GM12878 (cell line): Measurements from ENCODE around the gene CCDC6. TPM values are rescaled to one million over a fixed set of nuclear protein-coding genes. Genes with fewer than 3 reads are reported as not detected.

ENCODE experiments used
- ATAC-seq: fragments of 200-7000 bp; cut with Tn5 transposase; 3 replicates; pipeline ENCODE4 v1.9.1; 2020; ENCODE audit warnings: mild to moderate bottlenecking, moderate library complexity
- BruUV-seq: library from RNA; stranded (reverse); fragments of 400-500 nt; replicated peaks from 2 replicates; lab custom pipeline; 2021; lab: Mats Ljungman, UMichigan
- CTCF ChIA-PET: fragments of 300-600 bp; sonication (Branson Sonifier 250); formaldehyde crosslinking; extraction: SDS; loops from one replicate; lab custom pipeline; 2021; ENCODE audit warnings: inconsistent platforms; lab: Yijun Ruan, JAX
- POLR2A ChIA-PET: fragments of 350-600 bp; formaldehyde crosslinking; extraction: SDS; loops from one replicate; lab custom pipeline; 2021; ENCODE audit warnings: inconsistent platforms; lab: Charles Lee
- RAD21 ChIA-PET: fragments of 300-600 bp; sonication (Branson Sonifier 250); formaldehyde crosslinking; loops from one replicate; lab custom pipeline; 2023; ENCODE audit warnings: antibody characterized with exemption; ENCODE audit not compliant: unreplicated experiment; lab: Charles Lee
- SMC1A ChIA-PET: fragments of 300-600 bp; sonication (Branson Sonifier 250); formaldehyde crosslinking; loops from one replicate; lab custom pipeline; 2023; ENCODE audit not compliant: unreplicated experiment, uncharacterized antibody; lab: Charles Lee
- DNase-seq: peaks from one replicate; pipeline ENCODE4 v3.0.0-alpha.2; 2011; ENCODE audit warnings: low read depth, low spot score
- FAIRE-seq: peaks from 3 replicates; lab custom pipeline; 2011; peaks lifted over from hg19 to GRCh38; lab: Jason Lieb, UNC
- H2AFZ ChIP-seq: 2 replicates; pipeline ENCODE4 v1.6.0; 2011; ENCODE audit warnings: low read depth, low read length, control low read depth; ENCODE audit not compliant: control insufficient read depth
- H3K27ac ChIP-seq: 2 replicates; pipeline ENCODE4 v1.5.1; 2011; ENCODE audit warnings: control low read depth; ENCODE audit not compliant: control insufficient read depth, insufficient read depth
- H3K27me3 ChIP-seq, 2 experiments: replicated peaks in 1 of 2; 2 replicates each; pipeline versions ENCODE4 v1.6.0 to v1.6.1; 2011; ENCODE audit warnings: low read length in 1 of 2; ENCODE audit not compliant: control insufficient read depth in 2 of 2, insufficient read depth in 2 of 2
- H3K36me3 ChIP-seq, 2 experiments: 2 replicates each; pipeline ENCODE4 v1.5.1; 2011; ENCODE audit warnings: low read length in 1 of 2; ENCODE audit not compliant: control insufficient read depth in 2 of 2, insufficient read depth in 2 of 2
- H3K4me1 ChIP-seq: 2 replicates; pipeline ENCODE4 v1.6.1; 2011; ENCODE audit warnings: mild to moderate bottlenecking, low read length, moderate library complexity, mixed read lengths; ENCODE audit not compliant: control insufficient read depth, insufficient read depth
- H3K4me2 ChIP-seq: 2 replicates; pipeline ENCODE4 v1.6.0; 2011; ENCODE audit warnings: control low read depth; ENCODE audit not compliant: control insufficient read depth, insufficient read depth
- H3K4me3 ChIP-seq: fragments of 200-600 bp; sonication (generic); 2 replicates; pipeline ENCODE4 v1.5.1; 2016
- H3K79me2 ChIP-seq: 2 replicates; pipeline ENCODE4 v1.6.0; 2011; ENCODE audit warnings: low read length; ENCODE audit not compliant: control insufficient read depth, insufficient read depth
- H3K9ac ChIP-seq: 2 replicates; pipeline ENCODE4 v1.8.0; 2011; ENCODE audit warnings: low read length, control low read depth, mixed read lengths; ENCODE audit not compliant: control insufficient read depth, insufficient read depth
- H3K9me3 ChIP-seq: replicated peaks from 3 replicates; pipeline ENCODE4 v1.5.1; 2011; ENCODE audit warnings: mild to moderate bottlenecking, low read length; ENCODE audit not compliant: control insufficient read depth, insufficient read depth
- H4K20me1 ChIP-seq: 2 replicates; pipeline ENCODE4 v1.6.0; 2011; ENCODE audit not compliant: control insufficient read depth, insufficient read depth
- BCL11A ChIP-seq: IDR thresholded peaks from 2 replicates; pipeline ENCODE4 v1.6.1; 2011; ENCODE audit warnings: low read depth, low read length
- FOS ChIP-seq: IDR thresholded peaks from 3 replicates; pipeline ENCODE4 v1.6.1; 2011; ENCODE audit warnings: borderline replicate concordance; ENCODE audit not compliant: insufficient read length; ENCODE audit errors: extremely low read depth
- IKZF2 ChIP-seq, 2 experiments: fragments of 450-650 bp; IDR thresholded peaks; 2 replicates each; pipeline ENCODE4 v1.6.1; 2017; ENCODE audit warnings: mild to moderate bottlenecking in 2 of 2, moderate library complexity in 2 of 2
- JUNB ChIP-seq: IDR thresholded peaks from 2 replicates; pipeline ENCODE4 v1.6.1; 2016; ENCODE audit warnings: antibody characterized with exemption, mild to moderate bottlenecking
- KAT2A ChIP-seq: conservative IDR thresholded peaks from 2 replicates; pipeline ENCODE4 v1.6.1; 2011; ENCODE audit warnings: low read depth, low read length; ENCODE audit not compliant: control insufficient read depth
- MTA2 ChIP-seq: fragments of 450-650 bp; IDR thresholded peaks from 2 replicates; pipeline ENCODE4 v1.6.1; 2016; ENCODE audit warnings: low read depth, mild to moderate bottlenecking, moderate library complexity
- NFXL1 ChIP-seq: fragments of 450-650 bp; IDR thresholded peaks from 2 replicates; pipeline ENCODE4 v1.6.1; 2017; ENCODE audit warnings: antibody characterized with exemption, mild to moderate bottlenecking, borderline replicate concordance
- PAX5 ChIP-seq: IDR thresholded peaks from 2 replicates; pipeline ENCODE4 v1.6.1; 2011; ENCODE audit warnings: low read depth, low read length, borderline replicate concordance
- RB1 ChIP-seq: fragments of 450-650 bp; formaldehyde crosslinking; IDR thresholded peaks from 2 replicates; pipeline ENCODE4 v1.6.1; 2017; ENCODE audit warnings: mild to moderate bottlenecking, borderline replicate concordance
- RFX5 ChIP-seq: IDR thresholded peaks from 2 replicates; pipeline ENCODE4 v1.6.1; 2011; ENCODE audit warnings: low read depth, low read length, improper control_type of control experiment
- RUNX3 ChIP-seq: IDR thresholded peaks from 2 replicates; pipeline ENCODE4 v1.6.1; 2012; ENCODE audit warnings: low read length, inconsistent platforms
- SIN3A ChIP-seq: IDR thresholded peaks from 2 replicates; pipeline ENCODE4 v1.6.1; 2012; ENCODE audit warnings: low read depth, low read length, improper control_type of control experiment
- SP1 ChIP-seq: IDR thresholded peaks from one replicate; pipeline ENCODE4 v1.6.1; 2011; ENCODE audit warnings: low read depth, low read length
- TBL1XR1 ChIP-seq: IDR thresholded peaks from 2 replicates; pipeline ENCODE4 v1.6.1; 2012; ENCODE audit warnings: low read depth, low read length, improper control_type of control experiment
- WGBS: methylation state at CpG from one replicate; pipeline ENCODE4 v1.1.6; 2016; ENCODE audit warnings: low lambda C conversion rate; ENCODE audit not compliant: insufficient replicate concordance, insufficient coverage; ENCODE audit errors: missing lambda C conversion rate; 5-methylcytosine and 5-hydroxymethylcytosine counted together
- in situ Hi-C: fragments of 300-500 bp; cut with MboI; formaldehyde crosslinking; loops from 9 replicates; pipeline ENCODE4 v1.14.3; 2018; ENCODE audit warnings: mixed read lengths
- intact Hi-C: fragments of 100-400 bp; cut with micrococcal nuclease; formaldehyde crosslinking; loops from one replicate; pipeline ENCODE4 v1.14.2; 2022; ENCODE audit not compliant: unreplicated experiment
- polyA plus RNA-seq, 11 experiments: library from polyadenylated mRNA; depleted of rRNA in 4 of 11; unstranded in 6 of 11; stranded (reverse) in 5 of 11; fragments of >200 nt; fragmentation: Nextera tagmentation in 4 of 11; fragmentation: Illumina TruSeq in 1 of 11; extraction: Ambion mirVana in 4 of 11; extraction: Trizol in 1 of 11; gene quantifications; 1 replicate in 1 of 11; 2 replicates in 10 of 11; pipeline versions ENCODE4 v1.2.1 to v1.2.3, GENCODE V29; 2011 to 2016; ENCODE audit warnings: inconsistent platforms in 2 of 11, missing spikeins in 2 of 11, low read depth in 1 of 11
- total RNA-seq, 4 experiments: library from RNA; depleted of rRNA in 3 of 4; stranded (reverse); fragments of >200 nt in 3 of 4; fragmentation: Illumina TruSeq in 1 of 4; extraction: Trizol in 1 of 4; gene quantifications; 2 replicates each; pipeline versions ENCODE4 v1.2.1 to v1.2.3, GENCODE V29; 2013 to 2021
- TF ChIP-seq, protein P1 (sequence below): fragments of 450-650 bp; IDR thresholded peaks from 2 replicates; pipeline ENCODE4 v1.6.1; 2017; ENCODE audit warnings: mild to moderate bottlenecking, low read depth, inconsistent platforms; ENCODE audit not compliant: poor library complexity, severe bottlenecking
- TF ChIP-seq, protein P2 (sequence below): fragments of 450-650 bp; IDR thresholded peaks from 2 replicates; pipeline ENCODE4 v1.6.1; 2016; ENCODE audit warnings: mild to moderate bottlenecking
- TF ChIP-seq, protein P3 (sequence below): fragments of 450-650 bp; IDR thresholded peaks from 2 replicates; pipeline ENCODE4 v1.6.1; 2017; ENCODE audit warnings: mild to moderate bottlenecking, moderate library complexity

CCDC6 gene
- total and polyA plus RNA-seq, 10 of the 15 experiments (the other 5 are each of a cell fraction or from before 2014, with no cell fraction given), result 11.8 to 46.2 (median 26.7) TPM

DNA sequence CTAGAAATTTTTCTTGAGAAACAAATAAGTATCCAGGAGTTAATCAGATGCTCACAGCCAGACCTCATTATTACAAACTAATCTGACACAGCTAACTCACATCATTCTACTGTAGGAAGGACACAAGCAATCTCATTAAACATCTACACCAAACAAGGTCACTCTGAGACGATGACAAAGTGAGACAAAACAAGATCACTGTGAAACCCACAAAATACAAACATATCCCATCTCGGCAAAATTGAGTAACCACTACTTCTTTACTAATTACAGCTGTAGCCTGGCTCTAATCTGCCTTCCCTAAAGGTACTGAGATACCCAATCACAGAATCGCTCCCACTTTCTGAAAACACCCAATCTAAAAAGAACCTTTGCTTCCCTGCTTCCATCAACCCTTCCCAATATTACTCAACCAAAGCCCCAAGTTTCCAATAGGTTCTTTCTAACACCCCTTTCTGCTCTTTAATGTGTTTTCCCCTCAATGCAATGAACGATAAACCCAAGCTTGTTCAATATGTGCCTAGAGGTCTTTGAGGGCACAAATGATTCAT lies 26.9 kb downstream of the CCDC6 start:
- Histone ChIP-seq H3K27ac (peak overlapping the region; percentile 77), H3K36me3 (no peaks in the 10 kb centered on the region), H3K79me2 (peaks cover 67% of the 10 kb centered on the region), H3K27me3 (no peaks in the 10 kb centered on the region), H2AFZ (no peak overlapping the region), H3K9me3 (no peaks in the 10 kb centered on the region), H3K9ac (no peak overlapping the region), H3K4me2 (peak overlapping the region; percentile 85), H3K4me3 (peak overlapping the region; percentile 46; the same call in 1 of the 2 replicates), H4K20me1 (no peaks in the 10 kb centered on the region), H3K4me1 (peaks cover 50% of the 10 kb centered on the region)
- ChIA-PET SMC1A (interaction anchor here (0.6 to 1.8 kb wide), 10 partner anchors 8 to 905 kb away, joined by 3 to 16 read pairs (median 6); partner anchors contain the start of gene CCDC6), CTCF (interaction anchor here (0.5 to 2.9 kb wide), 14 partner anchors 9 to 647 kb away, joined by 3 to 33 read pairs (median 4); partner anchors contain the start of gene CCDC6), RAD21 (interaction anchor here (0.8 to 6.2 kb wide), 4 partner anchors 12 to 27 kb away, joined by 3 to 68 read pairs (median 4); partner anchors contain the start of gene CCDC6), POLR2A (interaction anchor here (0.5 to 2.3 kb wide), 3 partner anchors 26 to 333 kb away, joined by 4 to 8 read pairs (median 6); partner anchors contain the start of gene CCDC6)
- no peak for FAIRE-seq
- no peak for DNase-seq
- intact Hi-C loops (no loop called here), in situ Hi-C loops (no loop called here)
- ATAC-seq, result peak; percentile 54
- WGBS, result 1% methylated on average over 4 of the region's 4 CpGs
- no TSS peak for BruUV-seq
- no peak for TF ChIP-seq TBL1XR1
- TF ChIP-seq, protein P1, sequence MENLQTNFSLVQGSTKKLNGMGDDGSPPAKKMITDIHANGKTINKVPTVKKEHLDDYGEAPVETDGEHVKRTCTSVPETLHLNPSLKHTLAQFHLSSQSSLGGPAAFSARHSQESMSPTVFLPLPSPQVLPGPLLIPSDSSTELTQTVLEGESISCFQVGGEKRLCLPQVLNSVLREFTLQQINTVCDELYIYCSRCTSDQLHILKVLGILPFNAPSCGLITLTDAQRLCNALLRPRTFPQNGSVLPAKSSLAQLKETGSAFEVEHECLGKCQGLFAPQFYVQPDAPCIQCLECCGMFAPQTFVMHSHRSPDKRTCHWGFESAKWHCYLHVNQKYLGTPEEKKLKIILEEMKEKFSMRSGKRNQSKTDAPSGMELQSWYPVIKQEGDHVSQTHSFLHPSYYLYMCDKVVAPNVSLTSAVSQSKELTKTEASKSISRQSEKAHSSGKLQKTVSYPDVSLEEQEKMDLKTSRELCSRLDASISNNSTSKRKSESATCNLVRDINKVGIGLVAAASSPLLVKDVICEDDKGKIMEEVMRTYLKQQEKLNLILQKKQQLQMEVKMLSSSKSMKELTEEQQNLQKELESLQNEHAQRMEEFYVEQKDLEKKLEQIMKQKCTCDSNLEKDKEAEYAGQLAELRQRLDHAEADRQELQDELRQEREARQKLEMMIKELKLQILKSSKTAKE, result peak; percentile 31
- TF ChIP-seq FOS, result no peak
- no peak for TF ChIP-seq SIN3A
- peak; percentile 70; the same call in 1 of the 2 replicates for TF ChIP-seq MTA2
- no peak for TF ChIP-seq NFXL1
- TF ChIP-seq, protein P2, sequence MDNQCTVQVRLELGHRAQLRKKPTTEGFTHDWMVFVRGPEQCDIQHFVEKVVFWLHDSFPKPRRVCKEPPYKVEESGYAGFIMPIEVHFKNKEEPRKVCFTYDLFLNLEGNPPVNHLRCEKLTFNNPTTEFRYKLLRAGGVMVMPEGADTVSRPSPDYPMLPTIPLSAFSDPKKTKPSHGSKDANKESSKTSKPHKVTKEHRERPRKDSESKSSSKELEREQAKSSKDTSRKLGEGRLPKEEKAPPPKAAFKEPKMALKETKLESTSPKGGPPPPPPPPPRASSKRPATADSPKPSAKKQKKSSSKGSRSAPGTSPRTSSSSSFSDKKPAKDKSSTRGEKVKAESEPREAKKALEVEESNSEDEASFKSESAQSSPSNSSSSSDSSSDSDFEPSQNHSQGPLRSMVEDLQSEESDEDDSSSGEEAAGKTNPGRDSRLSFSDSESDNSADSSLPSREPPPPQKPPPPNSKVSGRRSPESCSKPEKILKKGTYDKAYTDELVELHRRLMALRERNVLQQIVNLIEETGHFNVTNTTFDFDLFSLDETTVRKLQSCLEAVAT, result no peak
- TF ChIP-seq KAT2A, result no peak
- TF ChIP-seq JUNB, result peak; percentile 30
- 0 out of 2 replicates have a peak, but pooled peaks have one; percentile 34 for TF ChIP-seq BCL11A
- peak; percentile 59 for TF ChIP-seq RUNX3
- TF ChIP-seq RFX5, result no peak
- peak; percentile 48 to 51; a peak in 3 of 4 replicates for TF ChIP-seq IKZF2 (IDR thresholded peaks at IDR 0.05)
- TF ChIP-seq SP1, result no peak
- TF ChIP-seq, protein P3, sequence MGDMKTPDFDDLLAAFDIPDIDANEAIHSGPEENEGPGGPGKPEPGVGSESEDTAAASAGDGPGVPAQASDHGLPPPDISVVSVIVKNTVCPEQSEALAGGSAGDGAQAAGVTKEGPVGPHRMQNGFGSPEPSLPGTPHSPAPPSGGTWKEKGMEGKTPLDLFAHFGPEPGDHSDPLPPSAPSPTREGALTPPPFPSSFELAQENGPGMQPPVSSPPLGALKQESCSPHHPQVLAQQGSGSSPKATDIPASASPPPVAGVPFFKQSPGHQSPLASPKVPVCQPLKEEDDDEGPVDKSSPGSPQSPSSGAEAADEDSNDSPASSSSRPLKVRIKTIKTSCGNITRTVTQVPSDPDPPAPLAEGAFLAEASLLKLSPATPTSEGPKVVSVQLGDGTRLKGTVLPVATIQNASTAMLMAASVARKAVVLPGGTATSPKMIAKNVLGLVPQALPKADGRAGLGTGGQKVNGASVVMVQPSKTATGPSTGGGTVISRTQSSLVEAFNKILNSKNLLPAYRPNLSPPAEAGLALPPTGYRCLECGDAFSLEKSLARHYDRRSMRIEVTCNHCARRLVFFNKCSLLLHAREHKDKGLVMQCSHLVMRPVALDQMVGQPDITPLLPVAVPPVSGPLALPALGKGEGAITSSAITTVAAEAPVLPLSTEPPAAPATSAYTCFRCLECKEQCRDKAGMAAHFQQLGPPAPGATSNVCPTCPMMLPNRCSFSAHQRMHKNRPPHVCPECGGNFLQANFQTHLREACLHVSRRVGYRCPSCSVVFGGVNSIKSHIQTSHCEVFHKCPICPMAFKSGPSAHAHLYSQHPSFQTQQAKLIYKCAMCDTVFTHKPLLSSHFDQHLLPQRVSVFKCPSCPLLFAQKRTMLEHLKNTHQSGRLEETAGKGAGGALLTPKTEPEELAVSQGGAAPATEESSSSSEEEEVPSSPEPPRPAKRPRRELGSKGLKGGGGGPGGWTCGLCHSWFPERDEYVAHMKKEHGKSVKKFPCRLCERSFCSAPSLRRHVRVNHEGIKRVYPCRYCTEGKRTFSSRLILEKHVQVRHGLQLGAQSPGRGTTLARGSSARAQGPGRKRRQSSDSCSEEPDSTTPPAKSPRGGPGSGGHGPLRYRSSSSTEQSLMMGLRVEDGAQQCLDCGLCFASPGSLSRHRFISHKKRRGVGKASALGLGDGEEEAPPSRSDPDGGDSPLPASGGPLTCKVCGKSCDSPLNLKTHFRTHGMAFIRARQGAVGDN, result no peak
- TF ChIP-seq PAX5, result no peak
- no peak for TF ChIP-seq RB1
